KMS-11 (cell line): ENCODE data around the gene SLC27A6.

ENCODE experiments used
- H2AFZ ChIP-seq: fragments of 200-600 bp; sonication (generic); 2 replicates; pipeline ENCODE4 v1.6.1; 2016; ENCODE audit warnings: antibody characterized with exemption, mixed run types, low read depth
- H3K27ac ChIP-seq: fragments of 200-600 bp; sonication (generic); 2 replicates; pipeline ENCODE4 v1.6.1; 2016; ENCODE audit warnings: mild to moderate bottlenecking, mixed run types
- H3K27me3 ChIP-seq: fragments of 200-600 bp; sonication (generic); 2 replicates; pipeline ENCODE4 v1.6.1; 2017; ENCODE audit warnings: mild to moderate bottlenecking, low read depth, mixed run types, moderate library complexity; ENCODE audit not compliant: insufficient read depth
- H3K36me3 ChIP-seq: fragments of 200-600 bp; sonication (generic); 2 replicates; pipeline ENCODE4 v1.6.1; 2017; ENCODE audit warnings: mild to moderate bottlenecking, mixed run types; ENCODE audit not compliant: insufficient read depth
- H3K4me1 ChIP-seq: fragments of 200-600 bp; sonication (generic); 2 replicates; pipeline ENCODE4 v1.6.1; 2016; ENCODE audit warnings: mild to moderate bottlenecking, low read depth, mixed run types; ENCODE audit not compliant: poor library complexity, severe bottlenecking
- H3K4me2 ChIP-seq: fragments of 200-600 bp; sonication (generic); 2 replicates; pipeline ENCODE4 v1.7.0; 2016; ENCODE audit warnings: mild to moderate bottlenecking, mixed run types
- H3K4me3 ChIP-seq: fragments of 200-600 bp; sonication (generic); IDR thresholded peaks from 2 replicates; pipeline ENCODE4 v1.6.1; 2017; ENCODE audit warnings: low read depth, low read length, mixed read lengths; ENCODE audit not compliant: insufficient read depth
- H3K79me2 ChIP-seq: fragments of 200-600 bp; sonication (generic); 2 replicates; pipeline ENCODE4 v1.6.1; 2016; ENCODE audit warnings: low read depth, mixed run types; ENCODE audit not compliant: insufficient read depth
- H3K9ac ChIP-seq: fragments of 200-600 bp; sonication (generic); 2 replicates; pipeline ENCODE4 v1.6.1; 2016; ENCODE audit warnings: mild to moderate bottlenecking, mixed run types
- H4K20me1 ChIP-seq: fragments of 200-600 bp; sonication (generic); 2 replicates; pipeline ENCODE4 v1.6.1; 2016; ENCODE audit warnings: mild to moderate bottlenecking, mixed run types; ENCODE audit not compliant: insufficient read depth
- CTCF ChIP-seq: fragments of 200-600 bp; sonication (generic); conservative IDR thresholded peaks from 2 replicates; pipeline ENCODE4 v1.6.1; 2017; ENCODE audit warnings: low read depth, mild to moderate bottlenecking, antibody characterized with exemption, low read length, moderate library complexity, mixed read lengths

Gene SLC27A6

GRCh38 chr5:129080766-129081165, 115.5 kb downstream of the SLC27A6 start:
- Histone ChIP-seq H3K79me2 (no peaks in the 10 kb centered on the region), H3K4me2 (no peak overlapping the region), H2AFZ (no peak overlapping the region), H3K36me3 (no peaks in the 10 kb centered on the region), H4K20me1 (no peaks in the 10 kb centered on the region), H3K4me1 (no peaks in the 10 kb centered on the region), H3K9ac (no peak overlapping the region), H3K4me3 (no peak overlapping the region), H3K27me3 (no peaks in the 10 kb centered on the region), H3K27ac (no peak overlapping the region)
- TF ChIP-seq CTCF: no peak

DNA sequence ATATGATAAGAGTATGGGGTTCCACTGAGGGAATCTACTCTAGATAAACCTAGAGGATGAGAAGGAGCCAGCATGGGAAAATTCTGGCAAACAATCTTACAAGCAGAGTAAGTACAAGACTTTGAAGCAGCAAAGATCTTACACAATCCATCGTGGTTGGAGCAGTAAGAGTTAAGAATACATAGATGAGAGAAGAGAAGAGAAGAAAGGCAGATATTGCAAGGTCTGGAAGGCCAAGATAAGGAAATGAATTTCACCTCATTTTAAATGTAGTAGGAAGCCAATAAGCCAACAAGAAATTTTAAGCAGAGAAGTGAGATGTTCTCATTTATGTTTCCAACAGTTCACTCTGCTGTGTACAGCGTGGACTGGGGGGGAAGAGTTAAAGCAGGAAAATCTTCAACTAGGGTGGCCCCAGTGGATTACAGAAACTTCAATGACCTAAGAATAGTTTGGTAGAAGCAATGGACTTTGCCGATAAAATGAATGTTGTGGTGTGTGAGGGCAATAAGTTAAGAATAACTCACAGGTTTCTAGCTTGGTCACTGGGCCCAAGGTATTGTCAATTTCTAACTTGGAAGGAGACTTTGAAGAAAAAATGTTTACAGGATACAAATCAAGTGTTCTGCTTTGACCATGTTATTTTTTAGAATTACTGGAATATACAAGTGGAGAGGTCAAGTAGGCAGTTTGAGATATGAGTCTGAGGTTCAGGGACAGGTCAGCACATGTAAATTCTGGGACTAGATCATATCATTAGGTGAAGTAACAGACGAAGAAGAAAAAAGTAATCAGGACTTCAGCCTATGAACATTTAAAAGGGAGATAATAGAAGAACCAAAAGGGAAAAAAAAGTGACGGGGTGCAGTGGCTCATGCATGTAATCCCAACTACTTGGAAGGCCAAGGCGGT, 117.2 kb downstream of the SLC27A6 start:
- Histone ChIP-seq H3K4me1 (no peaks in the 10 kb centered on the region), H3K27me3 (no peaks in the 10 kb centered on the region), H3K27ac (no peak overlapping the region), H3K36me3 (no peaks in the 10 kb centered on the region), H4K20me1 (no peaks in the 10 kb centered on the region), H3K4me2 (no peak overlapping the region), H3K9ac (no peak overlapping the region), H3K79me2 (no peaks in the 10 kb centered on the region), H2AFZ (no peak overlapping the region), H3K4me3 (no peak overlapping the region)
- no peak for TF ChIP-seq CTCF
